OCI-LY1 (cell line): ENCODE results near the gene RNF217.
"Not testable (repeated sequence)": the region's sequence is repeated elsewhere in the genome, so short reads cannot be mapped to it uniquely, and the experiment has no call there.

Source experiments
- H2AFZ ChIP-seq: fragments of 200-600 bp; sonication (generic), shearing (Covaris generic); 2 replicates; pipeline ENCODE4 v1.6.0; 2014; ENCODE audit warnings: antibody characterized with exemption, mild to moderate bottlenecking, low read length
- H3F3A ChIP-seq: fragments of 200-600 bp; sonication (generic), shearing (Covaris generic); 2 replicates; pipeline ENCODE4 v1.6.0; 2014; ENCODE audit warnings: mild to moderate bottlenecking, antibody characterized with exemption, low read length, moderate library complexity; ENCODE audit not compliant: insufficient read depth
- H3K27ac ChIP-seq: fragments of 200-600 bp; sonication (generic); 2 replicates; pipeline ENCODE4 v1.5.1; 2014; ENCODE audit warnings: low read length, mixed run types, mild to moderate bottlenecking, low read depth; ENCODE audit not compliant: poor library complexity, severe bottlenecking
- H3K27me3 ChIP-seq: fragments of 200-600 bp; sonication (generic); 2 replicates; pipeline ENCODE4 v1.6.0; 2014; ENCODE audit warnings: antibody characterized with exemption, mild to moderate bottlenecking, low read length, moderate library complexity; ENCODE audit not compliant: insufficient read depth
- H3K36me3 ChIP-seq: fragments of 200-600 bp; sonication (generic); 2 replicates; pipeline ENCODE4 v1.6.1; 2014; ENCODE audit warnings: mild to moderate bottlenecking, antibody characterized with exemption, low read length, moderate library complexity, mixed read lengths; ENCODE audit not compliant: insufficient read depth
- H3K4me1 ChIP-seq: fragments of 200-600 bp; sonication (generic); 2 replicates; pipeline ENCODE4 v1.5.1; 2014; ENCODE audit warnings: mild to moderate bottlenecking, low read length, moderate library complexity; ENCODE audit not compliant: insufficient read depth, severe bottlenecking
- H3K4me2 ChIP-seq: fragments of 200-600 bp; sonication (generic), shearing (Covaris generic); 2 replicates; pipeline ENCODE4 v1.6.1; 2014; ENCODE audit warnings: low read length
- H3K4me3 ChIP-seq: fragments of 200-600 bp; sonication (generic); 2 replicates; pipeline ENCODE4 v1.5.1; 2014; ENCODE audit warnings: low read length, low read depth, mild to moderate bottlenecking, mixed read lengths; ENCODE audit not compliant: poor library complexity, severe bottlenecking
- H3K79me2 ChIP-seq: fragments of 200-600 bp; shearing (Covaris generic); 2 replicates; pipeline ENCODE4 v1.6.1; 2016; ENCODE audit warnings: mixed run types, low read length, mixed read lengths; ENCODE audit not compliant: insufficient read depth
- H3K9ac ChIP-seq: fragments of 200-600 bp; sonication (generic), shearing (Covaris generic); 2 replicates; pipeline ENCODE4 v1.6.1; 2014; ENCODE audit warnings: mild to moderate bottlenecking, low read length, mixed read lengths
- H3K9me2 ChIP-seq: fragments of 200-600 bp; sonication (generic), shearing (Covaris generic); 2 replicates; pipeline ENCODE4 v1.6.1; 2014; ENCODE audit warnings: low read depth, mild to moderate bottlenecking, low read length, mixed read lengths
- H3K9me3 ChIP-seq: fragments of 200-600 bp; shearing (Covaris generic); 2 replicates; pipeline ENCODE4 v1.6.1; 2014; ENCODE audit warnings: low read length, mixed read lengths
- H4K20me1 ChIP-seq: fragments of 200-600 bp; sonication (generic), shearing (Covaris generic); 2 replicates; pipeline ENCODE4 v1.6.0; 2016; ENCODE audit warnings: mild to moderate bottlenecking, low read length; ENCODE audit not compliant: insufficient read depth
- EZH2 ChIP-seq: fragments of 200-600 bp; sonication (generic), shearing (Covaris generic); IDR thresholded peaks from 2 replicates; pipeline ENCODE4 v1.8.0; 2017; ENCODE audit warnings: borderline replicate concordance, mixed run types, mild to moderate bottlenecking, antibody characterized with exemption, low read length, moderate library complexity, mixed read lengths
- TF ChIP-seq, protein P1 (sequence below): fragments of 200-600 bp; sonication (generic), shearing (Covaris generic); IDR thresholded peaks from 2 replicates; pipeline ENCODE4 v1.5.1; 2017; ENCODE audit warnings: mild to moderate bottlenecking, antibody characterized with exemption, low read length, moderate library complexity, mixed read lengths

The RNF217 gene

GRCh38 chr6:124963831-124964763 is 1.9 kb downstream of the RNF217 start:
- Histone ChIP-seq H3K27ac (no peak overlapping the region), H3K4me1 (no peaks in the 10 kb centered on the region), H3K9me3 (no peaks in the 10 kb centered on the region), H2AFZ (no peak overlapping the region), H3K9me2 (no peaks in the 10 kb centered on the region), H3F3A (no peaks in the 10 kb centered on the region), H3K4me3 (no peak overlapping the region), H3K4me2 (no peak overlapping the region), H3K36me3 (no peaks in the 10 kb centered on the region), H3K27me3 (no peaks in the 10 kb centered on the region), H4K20me1 (no peaks in the 10 kb centered on the region), H3K9ac (no peak overlapping the region), H3K79me2 (no peaks in the 10 kb centered on the region)
- TF ChIP-seq EZH2 = no peak

DNA sequence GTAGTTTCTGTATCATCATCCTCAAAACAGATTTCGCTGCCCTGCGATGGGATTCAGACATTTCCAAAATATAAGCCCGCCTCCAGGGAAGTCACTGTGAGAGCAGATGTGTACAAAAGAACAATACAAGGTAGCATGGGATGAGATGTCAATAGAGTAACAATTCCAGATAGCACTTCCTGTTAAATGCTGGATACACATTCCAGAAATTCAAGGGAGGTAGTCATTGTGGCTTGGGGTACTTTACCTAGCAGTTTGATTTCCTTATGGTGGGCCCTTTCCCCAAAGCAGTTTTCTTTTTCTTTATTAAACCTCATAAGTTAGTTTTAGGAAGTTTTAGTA is 2.5 kb downstream of the RNF217 start:
- Histone ChIP-seq H3K27ac (no peak overlapping the region), H3K9ac (no peak overlapping the region), H3K36me3 (no peaks in the 10 kb centered on the region), H3F3A (no peaks in the 10 kb centered on the region), H3K4me2 (no peak overlapping the region), H3K4me1 (no peaks in the 10 kb centered on the region), H3K4me3 (no peak overlapping the region), H2AFZ (no peak overlapping the region), H3K9me2 (no peaks in the 10 kb centered on the region), H3K27me3 (no peaks in the 10 kb centered on the region), H3K9me3 (no peaks in the 10 kb centered on the region), H4K20me1 (no peaks in the 10 kb centered on the region), H3K79me2 (no peaks in the 10 kb centered on the region)
- TF ChIP-seq, protein P1, sequence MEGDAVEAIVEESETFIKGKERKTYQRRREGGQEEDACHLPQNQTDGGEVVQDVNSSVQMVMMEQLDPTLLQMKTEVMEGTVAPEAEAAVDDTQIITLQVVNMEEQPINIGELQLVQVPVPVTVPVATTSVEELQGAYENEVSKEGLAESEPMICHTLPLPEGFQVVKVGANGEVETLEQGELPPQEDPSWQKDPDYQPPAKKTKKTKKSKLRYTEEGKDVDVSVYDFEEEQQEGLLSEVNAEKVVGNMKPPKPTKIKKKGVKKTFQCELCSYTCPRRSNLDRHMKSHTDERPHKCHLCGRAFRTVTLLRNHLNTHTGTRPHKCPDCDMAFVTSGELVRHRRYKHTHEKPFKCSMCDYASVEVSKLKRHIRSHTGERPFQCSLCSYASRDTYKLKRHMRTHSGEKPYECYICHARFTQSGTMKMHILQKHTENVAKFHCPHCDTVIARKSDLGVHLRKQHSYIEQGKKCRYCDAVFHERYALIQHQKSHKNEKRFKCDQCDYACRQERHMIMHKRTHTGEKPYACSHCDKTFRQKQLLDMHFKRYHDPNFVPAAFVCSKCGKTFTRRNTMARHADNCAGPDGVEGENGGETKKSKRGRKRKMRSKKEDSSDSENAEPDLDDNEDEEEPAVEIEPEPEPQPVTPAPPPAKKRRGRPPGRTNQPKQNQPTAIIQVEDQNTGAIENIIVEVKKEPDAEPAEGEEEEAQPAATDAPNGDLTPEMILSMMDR = no peak
- TF ChIP-seq EZH2 = no peak

DNA sequence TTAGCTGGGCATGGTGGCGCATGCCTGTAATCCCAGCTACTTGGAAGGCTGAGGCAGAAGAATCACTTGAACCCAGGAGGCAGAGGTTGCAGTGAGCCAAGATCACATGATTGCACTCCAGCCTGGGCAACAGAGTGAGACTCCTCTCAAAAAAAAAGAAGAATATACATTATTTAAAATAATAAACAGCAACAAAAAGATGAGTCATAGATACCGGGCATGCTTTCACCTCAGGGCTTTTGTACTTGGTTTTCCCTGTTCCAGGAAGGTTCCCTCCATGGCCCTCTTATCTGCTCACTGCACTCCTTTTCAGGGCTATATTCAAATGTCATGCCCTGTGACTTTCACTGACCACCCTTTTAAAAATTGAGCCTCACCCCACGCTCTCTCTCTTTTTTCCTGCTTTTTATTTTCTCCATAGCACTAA is 3.2 kb downstream of the RNF217 start:
- H3K4me1 ChIP-seq, H3K4me2 ChIP-seq, H2AFZ ChIP-seq, H3K27ac ChIP-seq, H3K27me3 ChIP-seq, H3F3A ChIP-seq, H3K79me2 ChIP-seq, H3K36me3 ChIP-seq, H3K4me3 ChIP-seq, H4K20me1 ChIP-seq, H3K9me3 ChIP-seq, H3K9me2 ChIP-seq, H3K9ac ChIP-seq: not testable (repeated sequence)

- H4K20me1 ChIP-seq = no peaks in the 10 kb centered on the region
- H3K27ac ChIP-seq = no peak overlapping the region
- H2AFZ ChIP-seq = no peak overlapping the region
- H3K79me2 ChIP-seq = no peaks in the 10 kb centered on the region
- no peaks in the 10 kb centered on the region for H3K9me2 ChIP-seq
- no peak overlapping the region for H3K4me3 ChIP-seq
- no peaks in the 10 kb centered on the region for H3K9me3 ChIP-seq
- H3F3A ChIP-seq = no peaks in the 10 kb centered on the region
- H3K27me3 ChIP-seq = no peaks in the 10 kb centered on the region
- no peak overlapping the region for H3K9ac ChIP-seq
- H3K4me2 ChIP-seq = no peak overlapping the region
- H3K36me3 ChIP-seq = no peaks in the 10 kb centered on the region
- H3K4me1 ChIP-seq = no peaks in the 10 kb centered on the region
- TF ChIP-seq, protein P1 = no peak
- no peak for TF ChIP-seq EZH2
Measured at GRCh38 chr6:124967444-124967843, 5.2 kb downstream of the RNF217 start.
